Inferior parietal cortex (tissue), 1 donor: ENCODE measurements around the gene CACNA2D1.
A peak's percentile ranks its signal among the peaks of the same experiment; 100 is the strongest.
"Not testable (repeated sequence)": the region's sequence is repeated elsewhere in the genome, so short reads cannot be mapped to it uniquely, and the experiment has no call there.

Experiments used
- DNase-seq: peaks from one replicate; pipeline ENCODE4 v3.0.0-alpha.2; 2016; ENCODE audit errors: extremely low spot score

CACNA2D1 gene

DNA sequence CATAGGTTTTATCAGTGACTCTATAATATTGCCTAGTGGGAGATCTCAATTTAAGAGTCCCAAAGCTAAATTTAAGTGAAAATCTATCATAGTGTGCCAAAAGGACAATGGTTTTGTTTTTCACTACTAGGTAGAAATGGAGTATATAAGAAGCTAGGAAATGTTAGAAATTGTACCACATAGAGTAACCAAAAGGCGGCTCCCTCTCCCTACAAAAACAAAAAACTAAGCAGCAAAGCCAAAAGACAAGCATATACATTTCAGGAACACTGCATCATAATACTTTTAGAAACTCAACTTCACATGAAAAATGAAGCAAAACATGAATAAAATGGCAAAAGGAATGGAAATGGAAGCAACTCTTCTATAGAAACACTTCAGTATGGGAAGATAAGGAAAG lies 271.6 kb downstream of the CACNA2D1 start:
- DNase-seq = no peak

DNA sequence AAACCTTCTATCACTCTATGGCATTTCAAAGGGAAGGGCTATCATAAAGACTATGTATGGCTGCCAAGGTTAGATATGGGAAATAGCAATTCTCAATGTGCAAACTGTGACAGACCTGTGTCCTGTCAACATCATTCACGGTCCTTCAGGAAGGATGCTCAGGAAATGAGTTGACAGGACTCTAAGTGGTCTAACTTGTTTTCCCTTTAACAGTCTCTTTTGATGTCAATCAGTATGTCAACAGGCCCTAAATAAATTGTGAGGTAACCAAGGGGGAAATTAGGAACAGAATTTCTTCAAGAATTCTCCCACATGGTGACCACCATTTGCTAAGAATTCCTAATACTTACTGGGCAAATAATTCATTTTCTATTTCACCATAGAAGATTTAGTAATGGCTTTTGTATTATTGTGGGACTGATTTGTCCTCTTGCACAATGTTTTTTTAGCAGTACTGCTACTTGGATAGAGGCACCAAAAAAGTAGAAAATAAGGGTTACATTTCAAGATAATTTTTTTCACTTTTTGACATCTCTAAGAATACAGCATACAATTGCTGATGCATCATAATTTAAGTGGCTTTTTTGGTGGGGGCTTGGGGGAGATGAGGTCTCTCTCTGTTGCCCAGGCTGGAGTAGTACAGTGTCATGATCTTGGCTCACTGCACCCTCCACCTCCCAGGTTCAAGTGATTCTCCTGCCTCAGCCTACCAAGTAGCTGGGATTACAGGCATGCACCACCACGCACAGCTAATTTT lies 275.8 kb downstream of the CACNA2D1 start:
- no peak for DNase-seq

DNA sequence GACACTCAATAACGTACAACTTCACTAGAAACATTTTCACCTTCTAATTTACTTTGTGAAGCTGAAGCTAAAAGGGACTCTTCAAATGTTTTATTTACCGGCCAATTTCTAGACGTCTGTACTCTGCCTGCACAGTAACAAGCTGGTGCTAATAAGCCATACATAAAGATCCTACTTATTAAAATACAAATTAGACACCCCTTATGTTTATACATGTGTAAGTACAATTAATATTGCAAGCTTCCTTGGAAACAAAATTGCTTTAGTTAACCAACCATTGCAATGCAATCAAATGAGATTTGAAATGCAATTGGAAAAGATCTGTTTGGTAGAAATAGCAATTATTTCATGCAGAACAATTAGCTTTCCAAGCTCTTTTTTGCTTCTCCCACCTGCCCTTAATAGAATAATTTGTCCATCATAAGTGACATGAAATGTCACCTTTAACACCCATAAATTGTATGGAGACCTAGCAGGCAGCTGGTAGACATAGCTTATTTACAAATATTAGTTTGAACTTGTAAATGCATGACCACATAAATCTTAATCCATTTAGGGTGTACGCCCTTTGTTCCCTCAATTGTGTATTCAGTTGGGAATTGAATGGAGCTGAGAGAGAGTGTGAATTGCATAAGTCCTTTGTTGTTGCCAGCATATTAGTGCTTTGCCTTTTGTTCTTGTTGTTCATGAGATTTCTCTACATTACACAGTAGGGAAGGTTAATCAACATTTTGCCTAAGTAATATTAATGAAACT lies 277.1 kb downstream of the CACNA2D1 start:
- peak; percentile 68 for DNase-seq

DNA sequence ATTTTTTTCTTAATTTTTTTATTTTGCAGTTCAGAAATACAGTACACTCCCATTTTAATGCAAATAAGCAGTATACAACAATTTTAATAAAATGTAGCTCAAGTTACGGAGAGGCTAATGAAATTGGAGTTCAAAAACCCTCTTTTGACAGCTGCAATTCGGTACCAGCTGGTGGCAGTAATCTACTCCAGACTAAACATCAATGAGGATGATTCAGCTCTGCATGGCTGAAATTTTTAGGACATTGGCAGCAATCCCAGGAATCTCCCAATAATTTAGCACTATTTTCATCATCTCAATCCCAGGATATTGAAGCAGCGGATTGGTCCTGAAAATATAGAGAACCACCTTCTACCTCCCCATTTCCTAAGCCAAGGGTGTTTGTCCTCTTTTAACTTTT lies 278.8 kb downstream of the CACNA2D1 start:
- DNase-seq = peak; percentile 76

DNA sequence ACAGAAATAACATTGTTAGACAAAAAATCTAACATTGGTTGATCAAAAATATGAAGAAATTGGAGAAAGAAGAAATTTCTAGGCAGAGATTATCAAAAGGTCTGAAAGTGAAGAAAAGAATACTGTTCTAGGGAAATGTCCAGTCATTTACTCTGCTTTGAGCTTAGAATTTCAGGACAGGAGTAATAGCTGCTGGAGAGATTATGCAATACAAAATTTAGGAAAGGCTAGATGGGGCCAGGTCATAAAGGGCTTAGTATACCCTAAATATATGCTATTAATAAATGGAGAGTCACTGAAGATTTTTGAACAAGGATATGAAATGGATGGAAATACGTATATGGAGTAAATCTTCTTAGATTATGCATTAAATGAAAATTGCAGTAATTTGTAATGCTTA lies 279.2 kb downstream of the CACNA2D1 start:
- DNase-seq = no peak

DNA sequence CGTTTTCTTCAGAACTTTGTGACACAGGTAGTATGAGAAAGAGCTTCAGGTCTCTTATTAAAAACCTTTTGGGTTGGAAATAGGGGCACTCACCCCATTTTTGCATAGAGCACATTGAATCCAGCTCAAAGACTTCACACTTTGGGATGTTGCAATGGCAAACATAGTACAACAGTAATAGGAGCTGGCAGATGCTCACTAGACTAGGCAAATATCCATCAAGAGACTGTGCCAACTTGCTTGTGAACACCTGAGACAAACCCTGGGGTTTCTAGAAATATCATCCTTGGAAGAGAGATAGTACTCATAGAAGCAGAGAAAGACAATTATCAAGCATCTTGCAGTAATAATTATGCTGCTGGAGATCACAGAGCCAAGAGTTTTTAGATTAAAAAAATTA lies 280.0 kb downstream of the CACNA2D1 start:
- no peak for DNase-seq

DNA sequence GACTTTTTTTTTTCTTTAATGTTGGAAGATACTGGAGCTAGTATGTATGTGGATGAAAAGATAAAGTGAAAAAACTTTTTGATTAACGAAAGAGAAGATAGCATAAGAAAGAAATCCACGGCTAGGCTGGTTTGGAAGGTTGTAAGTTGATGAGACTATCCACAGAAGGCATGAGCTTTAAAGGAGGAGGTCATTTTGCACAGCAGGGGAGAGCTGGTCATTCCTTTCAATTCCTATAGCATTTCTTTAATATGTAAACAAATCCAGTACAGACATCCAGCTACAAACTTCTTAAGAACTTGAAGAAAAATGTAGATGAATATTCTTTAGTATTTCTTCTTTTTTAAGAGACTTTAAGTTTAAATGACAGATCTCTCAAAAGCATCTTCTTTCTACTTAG lies 281.3 kb downstream of the CACNA2D1 start:
- no peak for DNase-seq

DNA sequence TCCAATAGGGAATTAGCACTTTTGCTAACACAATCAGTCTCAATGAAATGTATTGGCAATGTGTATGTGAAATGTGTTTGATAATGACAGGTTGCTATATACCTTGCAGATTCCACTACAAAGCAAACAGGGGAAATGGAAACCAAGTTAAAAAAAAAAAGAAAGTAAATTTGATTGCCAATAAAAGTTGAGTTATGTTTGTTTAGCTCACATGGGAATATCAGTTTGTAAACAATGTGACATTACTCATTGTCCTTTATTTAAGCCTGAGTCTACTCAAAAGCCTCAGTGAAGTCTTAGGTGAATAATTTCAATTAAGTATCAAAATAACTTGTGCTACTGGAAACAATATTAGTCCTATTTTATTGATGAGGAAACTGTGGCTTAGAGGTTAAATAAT lies 285.2 kb downstream of the CACNA2D1 start:
- no peak for DNase-seq

DNA sequence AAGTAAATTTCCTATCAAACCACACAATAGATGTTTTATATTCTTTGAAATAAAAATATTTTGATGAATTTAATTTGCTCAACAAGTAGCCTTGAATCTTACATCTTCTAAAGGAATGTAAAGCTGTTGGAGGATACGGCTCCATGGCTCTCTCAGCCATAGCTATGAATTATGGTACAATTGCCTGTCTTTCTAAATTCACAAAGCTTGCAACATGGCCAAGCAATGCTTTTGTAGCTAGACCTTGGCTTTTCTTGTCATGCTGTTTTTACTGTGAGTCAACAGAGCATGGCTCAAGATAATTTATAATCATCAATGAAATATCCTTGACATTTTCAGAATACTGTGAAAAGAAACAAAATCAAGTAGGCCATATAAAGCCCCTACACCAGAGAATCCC lies 286.7 kb downstream of the CACNA2D1 start:
- DNase-seq = no peak

DNA sequence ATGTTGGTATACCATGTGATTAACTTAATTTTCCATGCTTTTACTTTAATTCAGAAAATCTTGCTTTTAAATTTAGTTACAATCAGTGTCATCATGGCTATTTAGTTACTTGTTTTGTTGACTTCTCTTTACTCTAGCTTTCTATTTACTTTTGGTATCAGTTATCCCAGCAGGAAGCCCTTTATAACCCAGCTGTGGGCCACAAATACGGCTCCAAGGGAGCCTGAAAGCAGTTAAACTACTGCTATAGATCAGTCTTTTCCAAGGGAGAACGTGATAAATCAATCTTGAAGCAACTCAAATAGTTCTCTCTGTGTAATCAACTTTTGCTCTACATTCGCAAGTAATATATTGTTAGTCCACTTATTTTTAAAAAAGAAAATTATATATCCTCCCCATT lies 287.4 kb downstream of the CACNA2D1 start:
- no peak for DNase-seq

DNA sequence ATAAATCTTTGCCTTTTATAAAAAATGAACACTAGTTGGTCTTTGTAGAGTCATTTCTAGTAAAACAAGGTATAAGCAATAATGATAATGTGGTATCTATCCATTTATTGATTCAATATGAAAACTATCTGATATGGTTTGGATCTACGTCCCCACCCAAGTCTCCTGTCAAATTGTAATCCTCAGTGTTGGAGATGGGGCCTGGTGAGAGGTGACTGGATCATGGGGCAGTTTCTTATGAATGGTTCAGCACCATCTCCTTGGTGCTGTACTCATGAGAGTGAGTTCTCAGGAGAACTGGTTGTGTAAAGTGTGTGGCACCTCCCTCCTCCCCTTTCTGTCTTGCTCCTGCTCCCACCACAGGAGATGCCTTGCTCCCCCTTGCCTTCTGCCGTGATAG lies 288.8 kb downstream of the CACNA2D1 start:
- DNase-seq = no peak

DNA sequence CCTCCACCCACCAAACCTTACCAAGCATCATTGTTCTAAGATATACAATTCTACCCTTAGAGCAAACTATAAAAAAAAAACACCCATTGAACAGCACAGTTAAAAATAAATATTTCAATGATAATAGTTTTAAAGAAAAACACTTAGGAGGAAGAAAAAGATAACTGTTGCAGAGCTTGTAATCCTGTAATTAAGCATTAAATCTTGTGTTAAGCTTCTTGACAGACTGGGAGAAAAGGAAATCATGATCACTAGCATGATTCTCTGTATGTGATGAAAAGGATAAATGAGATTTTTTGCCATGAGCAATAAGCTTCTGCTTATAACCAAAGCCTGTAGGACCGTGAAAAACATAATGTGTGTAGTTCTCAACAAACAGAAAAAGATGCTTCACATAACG lies 289.8 kb downstream of the CACNA2D1 start:
- no peak for DNase-seq

DNA sequence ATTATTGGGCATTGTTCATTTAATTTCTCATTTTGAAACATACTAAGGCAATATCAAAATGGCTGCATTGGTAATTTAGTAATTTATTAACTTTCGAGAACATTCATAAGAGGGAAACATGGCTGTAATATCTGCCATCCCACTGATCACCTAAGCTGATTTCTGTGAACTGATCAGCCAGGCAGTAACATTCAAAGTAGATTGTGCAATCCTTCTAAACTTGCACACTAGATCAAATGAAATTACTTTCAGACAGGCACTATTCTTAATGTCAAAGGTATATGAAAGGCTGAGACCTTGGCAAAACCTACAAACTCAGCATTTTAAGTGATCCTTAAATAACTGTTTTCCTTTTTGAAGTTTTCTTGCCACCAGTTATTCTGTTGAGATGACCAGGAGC lies 290.7 kb downstream of the CACNA2D1 start:
- DNase-seq = no peak

DNA sequence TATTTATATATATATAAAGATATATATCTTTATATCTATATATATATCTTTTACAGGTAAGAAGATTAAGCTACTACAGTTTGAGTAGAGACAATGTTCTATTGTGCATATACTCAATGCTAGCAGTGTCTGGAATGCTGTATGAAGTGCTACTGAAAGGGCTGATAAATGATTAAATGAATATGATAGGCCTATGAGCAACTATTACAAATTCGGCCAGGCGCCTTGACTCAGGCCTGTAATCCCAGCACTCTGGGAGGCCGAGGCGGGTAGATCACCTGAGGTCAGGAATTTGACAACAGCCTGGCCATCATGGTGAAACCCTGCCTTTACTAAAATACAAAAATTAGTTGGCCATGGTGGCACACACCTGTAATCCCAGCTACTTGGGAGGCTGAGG lies 297.1 kb downstream of the CACNA2D1 start:
- no peak for DNase-seq

DNA sequence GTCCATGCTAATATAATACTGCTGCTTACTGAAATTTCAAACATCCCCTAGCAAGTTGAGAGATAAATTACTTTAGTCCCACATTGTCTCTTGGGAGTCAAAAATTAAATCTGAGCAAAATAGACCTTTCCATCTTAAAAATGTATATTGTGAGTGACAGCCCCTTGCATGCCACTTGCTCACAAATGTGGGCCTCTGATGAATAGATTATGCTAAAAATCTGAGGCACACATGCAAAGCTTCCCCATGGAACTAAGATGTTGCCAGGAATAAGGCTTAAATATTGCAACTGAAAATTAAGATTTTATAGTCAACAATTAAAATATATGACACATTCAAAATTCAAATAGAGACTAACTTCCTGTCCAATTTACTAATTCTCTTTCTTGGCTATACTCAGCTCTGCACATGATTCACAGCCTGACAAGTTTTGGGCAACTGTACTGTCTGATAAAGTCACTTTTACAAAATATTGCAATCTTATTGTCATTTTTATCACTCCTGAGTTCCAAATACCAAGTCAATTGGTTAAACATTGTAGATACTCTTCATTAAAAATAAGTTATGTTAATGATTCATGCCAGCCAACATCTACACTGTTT lies 301.2 kb downstream of the CACNA2D1 start:
- DNase-seq = no peak

DNA sequence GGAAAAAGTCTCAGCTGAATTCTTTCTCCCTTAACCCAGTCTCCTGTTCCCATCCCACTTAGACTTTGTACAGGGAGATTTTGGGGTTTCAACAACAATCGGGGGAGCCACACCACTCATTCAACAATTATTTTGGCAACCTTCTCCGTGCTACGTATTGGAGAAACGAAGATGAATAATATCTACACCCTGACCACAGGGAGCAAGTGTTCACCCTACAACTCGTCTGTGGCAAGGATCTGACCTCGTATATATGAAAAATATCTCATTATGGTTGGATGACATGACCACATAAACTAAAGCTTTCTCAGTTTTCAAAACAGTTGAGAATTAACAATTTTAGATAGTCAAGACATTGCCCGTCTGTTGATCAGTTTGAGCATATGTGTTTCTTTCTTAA lies 302.1 kb downstream of the CACNA2D1 start:
- DNase-seq = no peak

DNA sequence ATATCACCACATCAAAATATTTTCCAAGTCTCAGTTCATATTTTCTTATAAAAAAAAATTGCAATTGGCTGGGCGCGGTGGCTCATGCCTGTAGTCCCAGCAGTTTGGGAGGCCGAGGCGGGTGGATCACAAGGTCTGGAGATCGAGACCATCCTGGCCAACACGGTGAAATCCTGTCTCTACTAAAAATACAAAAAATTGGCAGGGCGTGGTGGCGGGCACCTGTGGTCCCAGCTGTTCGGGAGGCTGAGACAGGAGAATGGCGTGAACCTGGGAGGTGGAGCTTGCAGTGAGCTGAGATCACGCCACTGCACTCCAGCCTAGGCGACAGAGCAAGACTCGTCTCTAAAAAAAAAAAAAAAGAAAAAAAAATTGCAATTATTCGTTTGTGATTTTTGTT lies 303.0 kb downstream of the CACNA2D1 start:
- DNase-seq = not testable (repeated sequence)

DNA sequence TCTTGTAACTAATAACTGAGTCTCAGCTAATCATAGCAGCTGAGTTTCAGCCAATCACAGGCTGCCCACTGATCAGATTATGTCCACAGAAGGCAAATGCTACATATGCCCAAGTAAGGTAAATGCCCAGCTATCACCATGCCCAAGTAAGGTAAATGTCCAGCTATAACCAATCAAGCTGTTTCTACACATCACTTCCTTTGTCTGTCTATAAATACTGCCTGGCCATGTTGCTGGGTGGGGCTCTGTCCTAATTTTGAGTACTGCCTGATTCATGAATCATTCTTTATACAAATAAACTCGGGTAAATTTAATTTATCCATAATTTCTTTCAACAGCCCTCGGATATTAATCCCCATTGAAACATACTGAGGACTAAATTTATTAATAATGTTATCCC lies 312.4 kb downstream of the CACNA2D1 start:
- DNase-seq = no peak

DNA sequence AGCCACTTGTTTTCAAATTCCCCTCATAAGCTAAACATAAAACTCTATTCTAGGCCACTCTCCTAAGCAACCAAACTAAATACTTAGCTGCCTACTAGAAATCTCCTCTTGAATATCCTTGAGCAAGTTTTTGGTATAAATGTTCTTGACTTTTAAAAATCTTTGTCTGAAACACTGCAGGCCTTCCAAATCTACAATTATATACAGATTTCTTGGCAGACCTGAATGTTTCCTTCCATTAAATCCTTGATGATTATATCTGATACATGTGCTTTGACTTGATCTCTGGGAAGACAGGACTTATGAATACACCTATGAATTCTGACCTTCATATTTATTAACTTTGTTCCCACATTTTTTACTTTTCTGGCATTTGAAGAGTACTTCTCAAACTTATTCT lies 314.5 kb downstream of the CACNA2D1 start:
- no peak for DNase-seq

DNA sequence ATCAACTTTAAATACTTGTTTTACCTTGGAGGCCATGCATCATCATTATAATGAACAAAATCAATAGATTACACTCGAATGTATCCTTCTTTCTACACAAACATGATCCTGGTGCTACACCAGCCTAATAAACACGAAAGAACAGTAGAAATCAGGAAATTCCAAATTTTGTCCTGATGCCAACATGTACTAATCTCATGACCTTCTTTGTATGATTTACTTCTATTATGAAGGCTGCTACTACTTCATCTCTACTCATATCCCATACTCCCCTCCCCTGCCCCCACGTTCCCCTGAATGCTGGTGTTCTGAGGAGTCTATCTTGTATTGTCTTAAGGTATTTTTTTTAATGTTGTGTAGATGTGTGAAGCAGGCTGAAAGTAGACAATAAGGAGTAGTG lies 315.0 kb downstream of the CACNA2D1 start:
- no peak for DNase-seq

DNA sequence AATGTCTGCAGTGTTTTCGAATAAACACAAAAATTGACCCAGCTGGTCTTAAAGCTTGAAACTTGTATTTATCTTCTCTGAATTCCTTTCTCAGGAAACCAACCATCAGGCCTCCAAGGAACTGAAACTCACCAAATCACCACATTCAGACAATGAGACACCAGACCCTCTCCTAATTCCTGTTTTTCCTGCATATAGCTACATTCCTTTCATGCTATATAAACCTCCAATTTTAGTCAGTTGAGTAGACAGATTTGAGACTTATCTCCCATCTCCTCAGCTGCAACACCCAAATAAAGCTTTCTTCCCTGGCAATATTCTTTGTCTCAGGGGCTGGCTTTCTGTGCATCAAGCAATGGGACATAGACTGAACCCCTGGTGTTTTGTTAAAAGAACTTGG lies 317.0 kb downstream of the CACNA2D1 start:
- no peak for DNase-seq

DNA sequence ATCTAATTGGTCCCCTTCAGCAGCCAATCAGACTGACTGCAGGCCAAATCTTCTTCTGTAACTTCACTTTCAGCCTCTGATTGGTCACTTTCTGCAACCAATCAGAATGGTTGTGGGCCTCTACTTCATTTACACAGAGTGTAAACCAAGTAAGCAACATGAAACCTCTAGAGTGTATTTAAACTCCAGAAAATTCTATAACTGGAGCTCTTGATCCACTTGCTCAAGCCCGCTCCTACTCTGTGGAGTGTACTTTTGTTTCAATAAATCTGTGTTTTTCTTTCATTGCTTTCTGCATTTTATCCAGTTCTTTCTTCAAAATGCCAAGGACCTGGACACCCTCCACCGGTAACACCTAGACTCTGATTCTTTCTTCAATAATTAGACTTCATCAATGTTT lies 319.1 kb downstream of the CACNA2D1 start:
- no peak for DNase-seq

DNA sequence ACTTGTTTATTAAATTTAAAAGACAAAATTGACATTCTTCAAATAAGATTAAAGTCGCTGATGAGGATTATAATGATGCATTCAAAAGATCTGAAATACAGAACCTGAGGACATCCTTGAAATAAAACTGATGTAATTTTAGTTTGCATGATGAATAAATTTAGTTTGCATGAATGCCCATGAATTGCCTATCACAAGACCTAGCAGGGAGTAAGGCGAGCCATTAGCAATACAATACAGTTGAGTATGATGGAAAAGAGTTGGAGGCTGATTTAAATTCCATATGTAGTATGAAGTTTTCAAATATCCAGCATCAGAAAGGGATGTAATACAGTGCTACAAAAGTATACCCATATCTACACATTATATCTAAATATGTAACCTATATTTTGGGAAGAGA lies 321.3 kb downstream of the CACNA2D1 start:
- DNase-seq = no peak
